Measurements from ENCODE around the gene BHLHE41.

Gene BHLHE41

GRCh38 chr12:26116829-26117715, 7.8 kb downstream of the BHLHE41 start:
- in situ Hi-C loops (cut with HindIII; ENCODE audit: low sequenced_read_pairs) = no loop called here

GRCh38 chr12:26114720-26115401, 10.0 kb downstream of the BHLHE41 start:
- in situ Hi-C loops (cut with HindIII; ENCODE audit: low sequenced_read_pairs) = no loop called here

GRCh38 chr12:26113853-26114719, 10.8 kb downstream of the BHLHE41 start:
- in situ Hi-C loops (cut with HindIII; ENCODE audit: low sequenced_read_pairs) = no loop called here

- in situ Hi-C loops (cut with HindIII; ENCODE audit: low sequenced_read_pairs) = no loop called here
Observed at GRCh38 chr12:26113181-26113654, 11.6 kb downstream of the BHLHE41 start.

- in situ Hi-C loops (cut with HindIII; ENCODE audit: low sequenced_read_pairs) = no loop called here
Observed at GRCh38 chr12:26112703-26113147, 12.1 kb downstream of the BHLHE41 start.

- in situ Hi-C loops (cut with HindIII; ENCODE audit: low sequenced_read_pairs) = no loop called here
Observed at GRCh38 chr12:26112232-26112631, 12.6 kb downstream of the BHLHE41 start.

- in situ Hi-C loops (cut with HindIII; ENCODE audit: low sequenced_read_pairs) = no loop called here
Observed at GRCh38 chr12:26109343-26109881, 15.4 kb downstream of the BHLHE41 start.

GRCh38 chr12:26108915-26109314, 15.9 kb downstream of the BHLHE41 start:
- in situ Hi-C loops (cut with HindIII; ENCODE audit: low sequenced_read_pairs) = no loop called here

GRCh38 chr12:26106347-26106746, 18.5 kb downstream of the BHLHE41 start:
- in situ Hi-C loops (cut with HindIII; ENCODE audit: low sequenced_read_pairs) = no loop called here

GRCh38 chr12:26102953-26103352, 21.9 kb downstream of the BHLHE41 start:
- in situ Hi-C loops (cut with HindIII; ENCODE audit: low sequenced_read_pairs) = loop anchor here (5.0 kb wide), 1 partner anchor 71 kb away; no protein-coding TSS in a partner anchor

- in situ Hi-C loops (cut with HindIII; ENCODE audit: low sequenced_read_pairs) = loop anchor here (5.0 kb wide), 1 partner anchor 69 kb away; no protein-coding TSS in a partner anchor
Observed at GRCh38 chr12:26101763-26102162, 23.1 kb downstream of the BHLHE41 start.

- in situ Hi-C loops (cut with HindIII; ENCODE audit: low sequenced_read_pairs) = loop anchor here (5.0 kb wide), 1 partner anchor 69 kb away; no protein-coding TSS in a partner anchor
Observed at GRCh38 chr12:26101350-26101734, 23.5 kb downstream of the BHLHE41 start.

- in situ Hi-C loops (cut with HindIII; ENCODE audit: low sequenced_read_pairs) = loop anchor here (5.0 kb wide), 1 partner anchor 69 kb away; no protein-coding TSS in a partner anchor
Observed at GRCh38 chr12:26100666-26101349, 24.0 kb downstream of the BHLHE41 start.

- in situ Hi-C loops (cut with HindIII; ENCODE audit: low sequenced_read_pairs) = no loop called here
Observed at GRCh38 chr12:26097046-26097878, 27.6 kb downstream of the BHLHE41 start.

GRCh38 chr12:26096036-26096435, 28.8 kb downstream of the BHLHE41 start:
- in situ Hi-C loops (cut with HindIII; ENCODE audit: low sequenced_read_pairs) = no loop called here

- in situ Hi-C loops (cut with HindIII; ENCODE audit: low sequenced_read_pairs) = no loop called here
Observed at GRCh38 chr12:26095186-26095585, 29.7 kb downstream of the BHLHE41 start.

- in situ Hi-C loops (cut with HindIII; ENCODE audit: low sequenced_read_pairs) = no loop called here
Observed at GRCh38 chr12:26092346-26093105, 32.3 kb downstream of the BHLHE41 start.

GRCh38 chr12:26091822-26092221, 33.0 kb downstream of the BHLHE41 start:
- in situ Hi-C loops (cut with HindIII; ENCODE audit: low sequenced_read_pairs) = no loop called here

Data from DLD1 (cell line).